Keratinocyte (primary cell): ENCODE measurements around the gene BCHE. TPM values are rescaled to one million over a fixed set of nuclear protein-coding genes. Genes with fewer than 3 reads are reported as not detected.

Source experiments
- DNase-seq: peaks from one replicate; pipeline ENCODE4 v3.0.0-alpha.2; 2011; ENCODE audit warnings: low read depth, missing footprints, low spot score
- FAIRE-seq: peaks from 2 replicates; lab custom pipeline; 2011; peaks lifted over from hg19 to GRCh38; lab: Jason Lieb, UNC
- H2AFZ ChIP-seq: 2 replicates; pipeline ENCODE4 v1.6.0; 2012; ENCODE audit warnings: low read length, control low read depth, inconsistent platforms; ENCODE audit not compliant: control insufficient read depth
- H3K27ac ChIP-seq: 2 replicates; pipeline ENCODE4 v1.5.1; 2011; ENCODE audit warnings: low read length; ENCODE audit not compliant: control insufficient read depth, insufficient read depth
- H3K27me3 ChIP-seq: 3 replicates; pipeline ENCODE4 v1.6.0; 2011; ENCODE audit warnings: low read length; ENCODE audit not compliant: control insufficient read depth, insufficient read depth; ENCODE audit errors: extremely low read depth
- H3K36me3 ChIP-seq, 2 experiments: 2 replicates in 1 of 2; 3 replicates in 1 of 2; pipeline ENCODE4 v1.5.1; 2011; ENCODE audit warnings: low read length in 2 of 2, mild to moderate bottlenecking in 1 of 2; ENCODE audit not compliant: control insufficient read depth in 2 of 2, insufficient read depth in 2 of 2; ENCODE audit errors: extremely low read depth in 1 of 2
- H3K4me1 ChIP-seq: 3 replicates; pipeline ENCODE4 v1.5.1; 2011; ENCODE audit warnings: low read length; ENCODE audit not compliant: control insufficient read depth, insufficient read depth; ENCODE audit errors: extremely low read depth
- H3K4me2 ChIP-seq: 3 replicates; pipeline ENCODE4 v1.6.0; 2011; ENCODE audit warnings: low read depth, low read length; ENCODE audit not compliant: control insufficient read depth, insufficient read depth; ENCODE audit errors: extremely low read depth
- H3K4me3 ChIP-seq, 3 experiments: fragments of 200-600 bp in 1 of 3; sonication (generic) in 1 of 3; 2 replicates in 2 of 3; 3 replicates in 1 of 3; pipeline ENCODE4 v1.5.1; 2011 to 2016; ENCODE audit warnings: low read length in 3 of 3, mild to moderate bottlenecking in 3 of 3, control low read depth in 2 of 3, inconsistent platforms in 1 of 3, low read depth in 1 of 3, mixed read lengths in 1 of 3, mixed run types in 1 of 3, moderate library complexity in 1 of 3; ENCODE audit not compliant: control insufficient read depth in 2 of 3, insufficient read depth in 2 of 3; ENCODE audit errors: extremely low read depth in 1 of 3
- H3K79me2 ChIP-seq: 2 replicates; pipeline ENCODE4 v1.6.0; 2012; ENCODE audit warnings: low read length; ENCODE audit not compliant: control insufficient read depth, insufficient read depth
- H3K9ac ChIP-seq: 3 replicates; pipeline ENCODE4 v1.6.0; 2011; ENCODE audit warnings: low read length; ENCODE audit not compliant: control insufficient read depth, insufficient read depth; ENCODE audit errors: extremely low read depth
- H3K9me1 ChIP-seq: 3 replicates; pipeline ENCODE4 v1.6.0; 2011; ENCODE audit warnings: low read length; ENCODE audit not compliant: control insufficient read depth, insufficient read depth; ENCODE audit errors: extremely low read depth
- H3K9me3 ChIP-seq: 2 replicates; pipeline ENCODE4 v1.5.1; 2012; ENCODE audit warnings: low read depth, low read length; ENCODE audit not compliant: control insufficient read depth
- H4K20me1 ChIP-seq: 3 replicates; pipeline ENCODE4 v1.6.0; 2011; ENCODE audit warnings: low read length; ENCODE audit not compliant: control insufficient read depth, insufficient read depth; ENCODE audit errors: extremely low read depth
- CTCF ChIP-seq, 3 experiments: IDR thresholded peaks in 1 of 3; conservative IDR thresholded peaks in 1 of 3; optimal IDR thresholded peaks in 1 of 3; 2 replicates in 2 of 3; 3 replicates in 1 of 3; pipeline versions ENCODE3 to v1.5.1; 2011; ENCODE audit warnings: low read length in 3 of 3, mild to moderate bottlenecking in 3 of 3, moderate library complexity in 2 of 3, control low read depth in 1 of 3, inconsistent platforms in 1 of 3; ENCODE audit not compliant: insufficient read depth in 2 of 3; ENCODE audit errors: extremely low read depth in 1 of 3
- EZH2 ChIP-seq: IDR thresholded peaks from one replicate; pipeline ENCODE4 v1.6.1; 2012; ENCODE audit warnings: inconsistent platforms, mild to moderate bottlenecking, low read length, moderate library complexity
- dilution Hi-C: fragments of 300-500 bp; cut with MboI; formaldehyde crosslinking; loops from one replicate; pipeline ENCODE4 v1.7.0; 2020; ENCODE audit warnings: low sequenced_read_pairs; ENCODE audit not compliant: extremely low pct_ligation_motif_present
- polyA plus RNA-seq, 5 experiments: library from polyadenylated mRNA; depleted of rRNA in 3 of 5; stranded (reverse) in 3 of 5; stranded (forward) in 1 of 5; unstranded in 1 of 5; fragments of >200 nt; gene quantifications; 1 replicate in 1 of 5; 2 replicates in 3 of 5; 3 replicates in 1 of 5; pipeline versions ENCODE4 v1.2.1 to v1.2.3, GENCODE V29; 2011 to 2012; ENCODE audit warnings: missing spikeins in 2 of 5, low read depth in 1 of 5, low replicate concordance in 1 of 5

BCHE gene
- polyA plus RNA-seq, 1 donor (not counting 4 experiments of a cell fraction or from before 2014, with no cell fraction given) = 2.0 TPM

- DNase-seq (no peak), FAIRE-seq (no peak)
- Histone ChIP-seq H3K4me2 (no peak overlapping the region), H3K9me1 (no peaks in the 10 kb centered on the region), H3K27ac (no peak overlapping the region), H3K36me3 (no peaks in the 10 kb centered on the region), H2AFZ (no peak overlapping the region), H3K79me2 (no peaks in the 10 kb centered on the region), H3K4me1 (no peaks in the 10 kb centered on the region), H3K4me3 (no peak overlapping the region), H3K27me3 (no peaks in the 10 kb centered on the region), H4K20me1 (no peaks in the 10 kb centered on the region), H3K9ac (no peak overlapping the region), H3K9me3 (no peaks in the 10 kb centered on the region)
- dilution Hi-C loops = no loop called here
- no peak for TF ChIP-seq EZH2
- no peak for TF ChIP-seq CTCF (optimal IDR thresholded peaks at IDR 0.05 in 1 of 3, IDR thresholded peaks at IDR 0.05 in 1 of 3, conservative IDR thresholded peaks at IDR 0.05 in 1 of 3; ENCODE audit: extremely low read depth in 1 of 3, insufficient read depth in 2 of 3, low read length in 3 of 3)
Observed at GRCh38 chr3:165883117-165883516, 45.9 kb upstream of the BCHE start.

GRCh38 chr3:165875644-165876043, 38.4 kb upstream of the BCHE start:
- Histone ChIP-seq H3K27me3 (no peaks in the 10 kb centered on the region), H3K9me1 (no peaks in the 10 kb centered on the region), H3K4me1 (no peaks in the 10 kb centered on the region), H3K4me2 (no peak overlapping the region), H3K9me3 (no peaks in the 10 kb centered on the region), H2AFZ (no peak overlapping the region), H3K27ac (no peak overlapping the region), H3K4me3 (no peak overlapping the region), H4K20me1 (no peaks in the 10 kb centered on the region), H3K9ac (no peak overlapping the region), H3K36me3 (no peaks in the 10 kb centered on the region), H3K79me2 (no peaks in the 10 kb centered on the region)
- TF ChIP-seq CTCF (optimal IDR thresholded peaks at IDR 0.05 in 1 of 3, IDR thresholded peaks at IDR 0.05 in 1 of 3, conservative IDR thresholded peaks at IDR 0.05 in 1 of 3; ENCODE audit: extremely low read depth in 1 of 3, insufficient read depth in 2 of 3, low read length in 3 of 3) (no peak), EZH2 (no peak)
- DNase-seq (no peak), FAIRE-seq (no peak)
- dilution Hi-C loops = no loop called here
